D721Med (cell line): Measurements from ENCODE around the gene SMPD3.
"Not testable (repeated sequence)": the region's sequence is repeated elsewhere in the genome, so short reads cannot be mapped to it uniquely, and the experiment has no call there.

ENCODE experiments used
- DNase-seq: peaks from one replicate; pipeline ENCODE4 v3.0.0; 2011; ENCODE audit warnings: low spot score; ENCODE audit not compliant: insufficient read length
- FAIRE-seq: peaks from 2 replicates; lab custom pipeline; 2011; peaks lifted over from hg19 to GRCh38; lab: Jason Lieb, UNC
- CTCF ChIP-seq: IDR thresholded peaks from 2 replicates; pipeline ENCODE4 v1.5.1; 2012; ENCODE audit warnings: mild to moderate bottlenecking, control low read depth; ENCODE audit not compliant: insufficient read depth; ENCODE audit errors: missing control alignments

The SMPD3 gene

GRCh38 chr16:68448360-68448970 lies at the start of gene SMPD3:
Gene SMPD3, minus strand, starts transcription at chr16:68448508. Its CDS starts 76,327 bp downstream, at chr16:68372181.
- TF ChIP-seq CTCF, result no peak
- DNase-seq (peak; percentile 64), FAIRE-seq (no peak)

GRCh38 chr16:68496689-68497088 lies 48.4 kb upstream of the SMPD3 start:
- DNase-seq, result no peak
- no peak for FAIRE-seq
- TF ChIP-seq CTCF, result no peak

- DNase-seq, FAIRE-seq: not testable (repeated sequence)
These were observed 46.0 kb upstream of the SMPD3 start for GRCh38 chr16:68494261-68494660.

GRCh38 chr16:68493412-68494070 lies 45.2 kb upstream of the SMPD3 start:
- FAIRE-seq (no peak), DNase-seq (no peak)
- no peak for TF ChIP-seq CTCF

GRCh38 chr16:68492543-68493411 lies 44.5 kb upstream of the SMPD3 start:
- DNase-seq (no peak), FAIRE-seq (no peak)
- TF ChIP-seq CTCF, result no peak

- DNase-seq (no peak), FAIRE-seq (no peak)
These were observed 43.8 kb upstream of the SMPD3 start for GRCh38 chr16:68492151-68492542.

More at GRCh38 chr16:68492151-68492542, 43.8 kb upstream of the SMPD3 start:
- no peak for TF ChIP-seq CTCF
